Measurements from ENCODE around the gene RFX3. TPM values are rescaled to one million over a fixed set of nuclear protein-coding genes. Genes with fewer than 3 reads are reported as not detected.

Gene RFX3
- total and polyA plus RNA-seq, 2 of the 13 experiments (the other 11 are each of a cell fraction or from before 2014, with no cell fraction given) = 2.7 to 5.3 TPM

- in situ Hi-C loops (cut with HindIII; ENCODE audit: extremely low pct_ligation_motif_present, low pct_unique_long_range_greater_than_20kb) = no loop called here
- BruUV-seq (replicated peaks) = no TSS peak
- no peaks in the 10 kb centered on the region for H3K4me1 ChIP-seq (ENCODE audit: insufficient read depth, low read length)
- DNase-seq (ENCODE audit: low spot score) (no peak), ATAC-seq (no peak), FAIRE-seq (no peak)
- no peak overlapping the region for H3K9ac ChIP-seq (ENCODE audit: insufficient read depth, low read depth, low read length)
- no peak overlapping the region for H3K4me2 ChIP-seq (ENCODE audit: low read depth, low read length)
- no peak overlapping the region for H2AFZ ChIP-seq (ENCODE audit: low read length)
- no peak for TF ChIP-seq KMT2B (CRISPR knock-in tag; IDR thresholded peaks at IDR 0.05)
- intact Hi-C loops (cut with micrococcal nuclease; ENCODE audit: unreplicated experiment) = no loop called here
- no peaks in the 10 kb centered on the region for H4K20me1 ChIP-seq (ENCODE audit: insufficient read depth, low read length)
- ChIA-PET POLR2A (no interaction called here), CTCF (ENCODE audit: low intra/inter-chr PET ratio, low total read pairs) (no interaction called here)
- H3K36me3 ChIP-seq (replicated peaks in 1 of 2; ENCODE audit: control insufficient read depth in 1 of 2, insufficient read depth in 2 of 2, low read length in 2 of 2) = no peaks in the 10 kb centered on the region
- H3K27me3 ChIP-seq (ENCODE audit: control insufficient read depth in 1 of 2, insufficient read depth in 2 of 2, low read length in 2 of 2) = no peaks in the 10 kb centered on the region
- 95% methylated on average over 2 of the region's 2 CpGs for WGBS (ENCODE audit: low lambda C conversion rate)
- H3K9me3 ChIP-seq (ENCODE audit: low read length) = no peaks in the 10 kb centered on the region
- no peak overlapping the region for H3K4me3 ChIP-seq (replicated peaks in 1 of 3; ENCODE audit: insufficient read depth in 1 of 3, low read depth in 2 of 3, low read length in 3 of 3)
- no peaks in the 10 kb centered on the region for H3K79me2 ChIP-seq (ENCODE audit: insufficient read depth, low read length)
- H3K27ac ChIP-seq (ENCODE audit: extremely low read length, insufficient read depth, low read length) = no peak overlapping the region
These were observed 225.9 kb downstream of the RFX3 start for GRCh38 chr9:3299872-3300271.

- CTCF ChIA-PET (ENCODE audit: low intra/inter-chr PET ratio, low total read pairs) = no interaction called here
- Histone ChIP-seq H3K27ac (ENCODE audit: extremely low read length, insufficient read depth, low read length) (no peak overlapping the region), H3K9ac (ENCODE audit: insufficient read depth, low read depth, low read length) (no peak overlapping the region), H3K4me2 (ENCODE audit: low read depth, low read length) (no peak overlapping the region), H3K36me3 (replicated peaks in 1 of 2; ENCODE audit: control insufficient read depth in 1 of 2, insufficient read depth in 2 of 2, low read length in 2 of 2) (0 out of 5 replicates have a peak, but pooled peaks cover 0 to 1% of the 10 kb centered on the region in 2 experiments), H3K4me3 (replicated peaks in 1 of 3; ENCODE audit: insufficient read depth in 1 of 3, low read depth in 2 of 3, low read length in 3 of 3) (no peak overlapping the region), H4K20me1 (ENCODE audit: insufficient read depth, low read length) (no peaks in the 10 kb centered on the region), H2AFZ (ENCODE audit: low read length) (no peak overlapping the region), H3K27me3 (ENCODE audit: control insufficient read depth in 1 of 2, insufficient read depth in 2 of 2, low read length in 2 of 2) (no peaks in the 10 kb centered on the region), H3K79me2 (ENCODE audit: insufficient read depth, low read length) (no peaks in the 10 kb centered on the region), H3K9me3 (ENCODE audit: low read length) (no peaks in the 10 kb centered on the region), H3K4me1 (ENCODE audit: insufficient read depth, low read length) (no peaks in the 10 kb centered on the region)
- intact Hi-C loops (cut with micrococcal nuclease; ENCODE audit: unreplicated experiment) (no loop called here), in situ Hi-C loops (cut with HindIII; ENCODE audit: extremely low pct_ligation_motif_present, low pct_unique_long_range_greater_than_20kb) (no loop called here)
- WGBS (ENCODE audit: low lambda C conversion rate) = 92% methylated on average over 4 of the region's 4 CpGs
- BruUV-seq (replicated peaks) = no TSS peak
- ATAC-seq (no peak), FAIRE-seq (no peak), DNase-seq (ENCODE audit: low spot score) (no peak)
- POLR2A ChIA-PET = no interaction called here
- TF ChIP-seq HCFC1 (IDR thresholded peaks at IDR 0.05; ENCODE audit: low read depth, low read length) = no peak
- no peak for TF ChIP-seq PRDM10 (CRISPR knock-in tag; IDR thresholded peaks at IDR 0.05; ENCODE audit: low read depth)
- no peak for TF ChIP-seq ZNF781 (CRISPR knock-in tag; IDR thresholded peaks at IDR 0.05; ENCODE audit: borderline replicate concordance, not compliant biosample characterization)
These were observed 229.3 kb downstream of the RFX3 start for GRCh38 chr9:3296536-3296935.

Data from HepG2 (cell line).